NK-92 (cell line): ENCODE results near the gene PMEPA1.

Experiments
- DNase-seq: peaks from one replicate; lab custom pipeline; 2025; ENCODE audit not compliant: unreplicated experiment; lab: John Stamatoyannopoulos, UW

PMEPA1 gene

GRCh38 chr20:57712851-57713504, 3.2 kb upstream of the PMEPA1 start:
- no peak for DNase-seq

- DNase-seq = no peak
Observed at GRCh38 chr20:57712341-57712740, 2.5 kb upstream of the PMEPA1 start.

GRCh38 chr20:57711826-57712225, 2.0 kb upstream of the PMEPA1 start:
- DNase-seq = no peak

GRCh38 chr20:57711311-57711712, 1.5 kb upstream of the PMEPA1 start:
- no peak for DNase-seq

GRCh38 chr20:57710841-57711240, 1.0 kb upstream of the PMEPA1 start:
- no peak for DNase-seq

- DNase-seq = no peak
Observed at GRCh38 chr20:57708694-57709673, 831 bp downstream of the PMEPA1 start.

- DNase-seq = no peak
Observed at GRCh38 chr20:57707849-57708693, 1.7 kb downstream of the PMEPA1 start.

GRCh38 chr20:57707320-57707719, 2.5 kb downstream of the PMEPA1 start:
- no peak for DNase-seq

GRCh38 chr20:57705127-57705899, 4.5 kb downstream of the PMEPA1 start:
- no peak for DNase-seq

- DNase-seq = no peak
Observed at GRCh38 chr20:57704245-57704644, 5.6 kb downstream of the PMEPA1 start.

- no peak for DNase-seq
Observed at GRCh38 chr20:57703013-57703412, 6.8 kb downstream of the PMEPA1 start.

- DNase-seq = no peak
Observed at GRCh38 chr20:57702521-57702920, 7.3 kb downstream of the PMEPA1 start.

GRCh38 chr20:57702091-57702490, 7.7 kb downstream of the PMEPA1 start:
- DNase-seq = no peak

- no peak for DNase-seq
Observed at GRCh38 chr20:57701651-57702050, 8.2 kb downstream of the PMEPA1 start.

GRCh38 chr20:57701090-57701489, 8.7 kb downstream of the PMEPA1 start:
- no peak for DNase-seq

- no peak for DNase-seq
Observed at GRCh38 chr20:57699395-57699794, 10.4 kb downstream of the PMEPA1 start.

GRCh38 chr20:57698867-57699275, 10.9 kb downstream of the PMEPA1 start:
- DNase-seq = no peak

GRCh38 chr20:57698116-57698866, 11.5 kb downstream of the PMEPA1 start:
- DNase-seq = no peak

- no peak for DNase-seq
Observed at GRCh38 chr20:57697543-57697942, 12.3 kb downstream of the PMEPA1 start.
